Fibroblast of mammary gland (primary cell): ENCODE measurements around the gene F2.
A peak's percentile ranks its signal among the peaks of the same experiment; 100 is the strongest.

Source experiments
- DNase-seq: peaks from one replicate; pipeline ENCODE4 v3.0.0-alpha.2; 2010; ENCODE audit warnings: low read depth
- H3K4me3 ChIP-seq: 2 replicates; pipeline ENCODE4 v1.5.1; 2011; ENCODE audit warnings: low read depth, mild to moderate bottlenecking, low read length, moderate library complexity; ENCODE audit not compliant: control insufficient read depth
- CTCF ChIP-seq: conservative IDR thresholded peaks from 2 replicates; pipeline ENCODE4 v1.5.1; 2011; ENCODE audit warnings: low read depth, low read length, inconsistent platforms; ENCODE audit not compliant: control insufficient read depth, insufficient read depth

Gene F2

GRCh38 chr11:46725338-46726205 is 6.6 kb downstream of the F2 start:
- no peak for TF ChIP-seq CTCF
- H3K4me3 ChIP-seq = no peak overlapping the region
- DNase-seq = no peak

- TF ChIP-seq CTCF = no peak
- DNase-seq = no peak
- no peak overlapping the region for H3K4me3 ChIP-seq
Observed at GRCh38 chr11:46726206-46726862, 7.3 kb downstream of the F2 start.

- no peak for DNase-seq
- no peak overlapping the region for H3K4me3 ChIP-seq
- TF ChIP-seq CTCF = no peak
Observed at GRCh38 chr11:46727952-46728658, 9.1 kb downstream of the F2 start.

- TF ChIP-seq CTCF = no peak
- no peak for DNase-seq
- H3K4me3 ChIP-seq = no peak overlapping the region
Observed at GRCh38 chr11:46728659-46729040, 9.6 kb downstream of the F2 start.

- DNase-seq = peak; percentile 6
- TF ChIP-seq CTCF = no peak
- no peak overlapping the region for H3K4me3 ChIP-seq
Observed at GRCh38 chr11:46729110-46730027, 10.4 kb downstream of the F2 start.

GRCh38 chr11:46731545-46731944 is 12.5 kb downstream of the F2 start:
- no peak for TF ChIP-seq CTCF
- DNase-seq = no peak
- no peak overlapping the region for H3K4me3 ChIP-seq
